Inflammatory macrophage treated with lipopolysaccharide for 4 hours (primary cell): Measurements from ENCODE around the gene TXNDC5.

Source experiments
- DNase-seq: peaks from one replicate; pipeline ENCODE4 v3.0.0-alpha.2; 2020

The TXNDC5 gene

DNA sequence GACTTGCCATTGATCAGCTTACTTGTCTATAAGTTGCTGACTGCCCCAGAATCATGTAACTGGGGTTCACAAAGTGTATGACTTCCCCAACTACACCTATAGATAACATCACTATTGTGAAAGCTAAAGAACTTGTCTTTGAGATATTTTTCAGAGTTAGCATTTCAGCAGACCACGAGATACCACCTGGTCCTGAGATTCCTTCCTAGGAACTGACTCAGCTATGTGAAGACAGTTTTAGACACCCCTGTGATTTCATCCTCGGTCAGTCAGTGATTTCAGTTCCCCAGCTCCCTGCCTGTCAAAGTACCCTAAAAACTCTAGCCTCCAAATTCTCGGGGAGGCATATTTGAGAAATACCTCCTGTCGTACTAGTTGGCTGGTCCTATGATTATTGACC, 62.4 kb downstream of the TXNDC5 start:
- no peak for DNase-seq

DNA sequence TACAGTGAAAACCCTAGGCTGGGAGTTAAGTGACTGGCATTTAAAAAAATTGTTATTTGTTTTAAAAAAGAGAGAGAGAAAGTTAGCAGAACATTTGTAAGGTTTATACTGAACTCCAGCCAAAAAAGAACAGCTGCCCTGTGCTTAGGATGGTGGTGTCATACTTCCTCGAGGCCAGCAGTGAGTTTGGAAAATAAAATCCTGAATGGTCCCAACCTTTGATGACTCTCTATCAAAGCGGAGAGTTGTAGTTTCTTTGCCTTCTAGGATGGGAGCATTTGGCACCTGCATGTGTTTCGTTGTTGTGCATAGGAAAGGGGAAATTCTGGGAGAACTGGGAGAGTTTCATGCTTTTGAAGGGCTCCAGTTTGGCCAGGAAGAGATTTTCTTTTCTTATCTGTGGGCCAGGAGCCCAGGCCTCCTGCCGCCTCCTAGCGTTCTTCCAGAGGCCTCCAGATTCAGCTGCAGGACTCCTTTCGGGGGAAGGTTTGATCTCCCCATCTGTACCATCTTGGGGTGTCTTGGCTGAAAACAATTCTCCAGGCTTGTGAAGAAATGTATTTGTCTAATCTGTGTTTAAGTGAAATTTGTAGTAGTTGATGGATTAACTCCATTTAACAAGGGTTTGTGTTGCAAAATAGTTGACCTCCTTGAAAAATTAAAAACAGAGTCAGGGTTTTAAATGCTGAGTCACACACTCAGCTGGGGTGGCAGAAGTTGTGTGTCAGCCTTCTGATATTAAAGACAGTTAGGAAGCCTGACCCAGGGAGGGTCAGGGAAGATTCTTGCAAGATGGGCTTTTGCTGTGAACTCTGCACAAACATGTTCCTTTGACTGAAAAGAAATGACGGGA, 63.4 kb downstream of the TXNDC5 start:
- DNase-seq: no peak

DNA sequence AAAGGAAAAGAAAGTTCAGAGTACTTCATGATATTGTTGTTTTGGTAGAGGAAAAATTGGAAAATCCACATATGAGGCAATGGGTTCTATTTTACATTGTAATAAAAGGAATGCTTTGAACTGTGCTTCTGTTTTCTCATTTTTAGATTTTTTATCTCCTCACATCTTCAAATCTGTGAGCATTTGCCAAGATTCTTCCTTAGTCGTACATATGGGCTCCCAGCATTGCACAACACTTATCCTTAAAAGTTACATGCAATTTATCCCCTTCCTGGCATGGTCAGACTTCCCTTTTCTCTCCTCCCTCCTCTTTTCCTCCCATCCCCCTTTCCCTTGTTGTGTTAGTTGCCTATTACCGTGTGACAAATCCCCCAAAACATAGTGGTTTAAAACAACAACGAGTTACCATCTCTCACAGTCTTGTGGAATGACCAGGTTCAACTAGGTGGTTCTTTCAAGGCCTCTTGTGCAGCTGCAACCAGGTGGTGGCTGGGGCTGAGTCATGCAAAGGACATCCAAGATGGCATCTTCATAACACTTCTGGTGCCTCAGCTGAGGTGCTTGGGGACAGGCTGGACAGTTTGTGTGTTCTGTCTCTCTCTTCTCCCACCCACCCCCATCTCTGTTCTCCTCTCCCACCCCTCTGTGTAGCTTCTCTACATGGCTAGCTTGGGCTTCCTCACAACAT, 68.7 kb downstream of the TXNDC5 start:
- no peak for DNase-seq

DNA sequence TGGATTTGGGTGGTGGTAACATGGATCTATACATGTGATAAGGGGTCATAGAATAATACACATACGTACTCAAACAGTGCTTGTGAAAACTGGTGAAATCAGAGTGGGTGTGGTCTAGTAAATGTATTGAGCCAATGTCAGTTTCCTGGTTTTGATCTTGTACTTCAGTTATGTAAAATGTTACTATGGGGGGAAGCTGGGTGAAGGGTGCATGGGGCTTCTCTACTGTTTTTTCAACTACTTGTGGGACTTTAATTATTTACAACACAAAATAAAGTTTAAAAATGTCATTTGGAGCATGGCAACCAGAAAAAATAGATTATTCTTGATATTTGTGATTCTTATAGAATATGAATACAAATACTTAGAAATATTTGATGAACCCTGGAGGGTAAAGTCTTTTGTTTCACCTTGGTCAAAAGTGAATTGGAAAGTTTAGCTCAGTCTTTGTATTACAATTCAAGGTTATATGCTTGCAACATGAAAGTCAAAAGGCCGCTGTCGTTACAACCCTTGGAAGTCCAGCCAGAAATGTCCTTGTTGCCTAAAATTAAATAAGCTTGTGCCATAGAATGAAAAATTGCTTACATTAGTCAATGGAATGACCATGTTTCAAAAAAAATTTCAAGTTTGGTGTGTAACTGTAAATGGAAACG, 74.1 kb downstream of the TXNDC5 start:
- no peak for DNase-seq

DNA sequence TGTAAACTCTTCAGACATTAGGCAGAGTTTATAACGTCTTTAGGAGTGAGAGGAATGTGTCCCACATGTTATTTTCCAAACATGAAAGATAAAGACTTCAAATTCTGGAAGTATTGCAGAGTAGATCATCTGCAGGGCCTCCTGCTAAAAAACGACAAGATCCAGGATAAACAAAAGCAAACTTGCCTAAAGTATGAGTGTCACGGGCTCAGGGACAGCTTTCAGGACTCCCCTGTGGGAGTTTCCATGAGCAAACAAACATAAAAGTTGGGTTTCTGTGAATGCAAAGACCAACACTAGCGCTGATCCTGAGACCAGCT, 76.9 kb downstream of the TXNDC5 start:
- no peak for DNase-seq

DNA sequence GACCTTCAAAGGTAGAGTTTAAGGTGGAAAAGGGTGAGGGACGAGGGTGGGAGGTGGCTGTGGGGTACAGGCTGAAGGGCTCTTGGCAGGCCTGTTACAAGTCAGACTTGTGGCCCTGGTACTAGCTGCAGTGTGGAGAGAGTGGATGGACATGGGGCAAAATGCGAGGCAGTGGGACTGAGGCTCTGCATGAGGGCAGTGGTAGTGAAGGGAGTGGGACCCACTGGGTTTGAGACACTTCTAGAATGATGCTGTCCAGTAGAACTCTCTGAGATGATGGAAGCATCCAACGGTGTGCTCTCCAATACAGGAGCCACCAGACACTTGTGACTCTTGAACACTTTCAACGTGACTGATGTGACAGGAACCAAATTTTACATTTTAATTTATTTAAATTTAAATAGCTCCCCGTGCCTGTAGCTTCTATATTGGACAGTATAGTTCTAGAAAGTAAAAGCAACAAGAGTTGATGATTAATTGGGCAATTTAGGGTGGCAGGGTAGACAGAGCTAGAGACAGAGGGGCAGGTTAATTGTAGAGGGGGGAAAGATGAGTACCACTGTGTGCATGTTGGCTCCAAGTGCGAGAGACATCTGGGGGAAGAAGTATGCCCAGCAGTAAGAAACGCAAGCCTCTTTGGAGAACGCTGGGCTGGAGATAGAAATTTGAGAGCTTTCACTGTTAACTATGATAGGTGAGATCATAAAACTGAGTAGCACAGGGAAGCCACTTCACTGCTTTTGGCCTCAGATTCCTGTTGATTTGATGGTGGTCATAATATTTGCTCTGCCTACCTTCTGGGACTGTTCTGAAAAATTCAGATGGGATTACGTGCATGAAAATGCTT, 77.5 kb downstream of the TXNDC5 start:
- no peak for DNase-seq
